HepG2 (cell line): ENCODE results near the gene KCTD14. TPM values are rescaled to one million over a fixed set of nuclear protein-coding genes. Genes with fewer than 3 reads are reported as not detected.

Experiments
- ATAC-seq: fragments of 200-7000 bp; cut with Tn5 transposase; 3 replicates; pipeline ENCODE4 v1.9.1; 2020; ENCODE audit warnings: mild to moderate bottlenecking, moderate library complexity
- BruUV-seq: library from RNA; stranded (reverse); fragments of 400-500 nt; replicated peaks from 2 replicates; lab custom pipeline; 2021; lab: Mats Ljungman, UMichigan
- CTCF ChIA-PET: fragments of 300-600 bp; formaldehyde crosslinking; extraction: SDS; loops from one replicate; lab custom pipeline; 2021; ENCODE audit warnings: low total read pairs, inconsistent platforms, low intra/inter-chr PET ratio; lab: Yijun Ruan, JAX
- POLR2A ChIA-PET: fragments of 350-600 bp; sonication (Branson Sonifier 250); formaldehyde crosslinking; loops from one replicate; lab custom pipeline; 2020; ENCODE audit warnings: antibody characterized with exemption, inconsistent platforms; lab: Yijun Ruan, JAX
- DNase-seq: peaks from one replicate; pipeline ENCODE4 v3.0.0-alpha.2; 2015; ENCODE audit warnings: low spot score
- FAIRE-seq: peaks from 3 replicates; lab custom pipeline; 2011; peaks lifted over from hg19 to GRCh38; lab: Jason Lieb, UNC
- H2AFZ ChIP-seq: one replicate; pipeline ENCODE4 v1.6.1; 2011; ENCODE audit warnings: low read length, inconsistent platforms
- H3K27ac ChIP-seq: fragments of 300-600 bp; 3 replicates; pipeline ENCODE4 v1.8.0; 2011; ENCODE audit warnings: mixed run types, mild to moderate bottlenecking, mixed read lengths, low read length, inconsistent platforms; ENCODE audit not compliant: insufficient read depth; ENCODE audit errors: extremely low read length
- H3K27me3 ChIP-seq, 2 experiments: fragments of 200-600 bp in 1 of 2; 2 replicates in 1 of 2; 3 replicates in 1 of 2; pipeline versions ENCODE4 v1.6.0 to v1.8.0; 2011; ENCODE audit warnings: low read length in 2 of 2, mild to moderate bottlenecking in 2 of 2, moderate library complexity in 2 of 2, inconsistent platforms in 1 of 2; ENCODE audit not compliant: insufficient read depth in 2 of 2, control insufficient read depth in 1 of 2
- H3K36me3 ChIP-seq, 2 experiments: fragments of 200-600 bp in 1 of 2; replicated peaks in 1 of 2; 2 replicates in 1 of 2; 3 replicates in 1 of 2; pipeline versions ENCODE4 v1.5.1 to v1.8.0; 2011; ENCODE audit warnings: low read length in 2 of 2, inconsistent platforms in 1 of 2; ENCODE audit not compliant: insufficient read depth in 2 of 2, control insufficient read depth in 1 of 2
- H3K4me1 ChIP-seq: 2 replicates; pipeline ENCODE4 v1.5.1; 2012; ENCODE audit warnings: low read length, inconsistent platforms; ENCODE audit not compliant: insufficient read depth
- H3K4me2 ChIP-seq: 2 replicates; pipeline ENCODE4 v1.6.0; 2011; ENCODE audit warnings: low read depth, low read length, inconsistent platforms
- H3K4me3 ChIP-seq, 3 experiments: fragments of 200-600 bp in 1 of 3; sonication (generic), shearing (Covaris generic) in 1 of 3; replicated peaks in 1 of 3; 2 replicates each; pipeline ENCODE4 v1.5.1; 2011 to 2016; ENCODE audit warnings: low read length in 3 of 3, inconsistent platforms in 2 of 3, low read depth in 2 of 3, mild to moderate bottlenecking in 2 of 3, control low read depth in 1 of 3, mixed read lengths in 1 of 3; ENCODE audit not compliant: insufficient read depth in 1 of 3
- H3K79me2 ChIP-seq: one replicate; pipeline ENCODE4 v1.6.1; 2011; ENCODE audit warnings: low read length, inconsistent platforms; ENCODE audit not compliant: insufficient read depth
- H3K9ac ChIP-seq: 2 replicates; pipeline ENCODE4 v1.6.0; 2011; ENCODE audit warnings: mild to moderate bottlenecking, low read depth, low read length, inconsistent platforms; ENCODE audit not compliant: insufficient read depth
- H3K9me3 ChIP-seq: 2 replicates; pipeline ENCODE4 v1.5.1; 2012; ENCODE audit warnings: mild to moderate bottlenecking, low read length
- H4K20me1 ChIP-seq: 2 replicates; pipeline ENCODE4 v1.6.0; 2011; ENCODE audit warnings: inconsistent platforms, mild to moderate bottlenecking, low read length, moderate library complexity; ENCODE audit not compliant: insufficient read depth
- MZF1 ChIP-seq: sonication (generic); formaldehyde crosslinking; IDR thresholded peaks from 2 replicates; pipeline ENCODE4 v1.8.1; 2023; ENCODE audit warnings: mild to moderate bottlenecking, missing genetic modification reagents, borderline replicate concordance
- SP4 ChIP-seq: sonication (generic); formaldehyde crosslinking; IDR thresholded peaks from 2 replicates; pipeline ENCODE4 v1.8.1; 2023; ENCODE audit warnings: mild to moderate bottlenecking, missing genetic modification reagents
- ZNF331 ChIP-seq: sonication (generic); formaldehyde crosslinking; IDR thresholded peaks from 2 replicates; pipeline ENCODE4 v1.4.0; 2020; ENCODE audit warnings: missing genetic modification reagents
- ZNF720 ChIP-seq: sonication (generic); formaldehyde crosslinking; IDR thresholded peaks from 2 replicates; pipeline ENCODE4 v1.4.0; 2020; ENCODE audit warnings: missing genetic modification reagents
- whole genome bisulfite sequencing: methylation state at CpG from one replicate; pipeline ENCODE4 v1.1.6; 2017; ENCODE audit warnings: low lambda C conversion rate; 5-methylcytosine and 5-hydroxymethylcytosine counted together
- in situ Hi-C: cut with HindIII; loops from 2 replicates; pipeline ENCODE4 v1.10.0; 2017; ENCODE audit warnings: low pct_unique_long_range_greater_than_20kb; ENCODE audit not compliant: extremely low pct_ligation_motif_present
- intact Hi-C: fragments of 100-400 bp; cut with micrococcal nuclease; formaldehyde crosslinking; loops from one replicate; pipeline ENCODE4 v1.10.0; 2022; ENCODE audit not compliant: unreplicated experiment
- polyA plus RNA-seq, 8 experiments: library from polyadenylated mRNA; depleted of rRNA in 3 of 8; stranded (reverse) in 7 of 8; unstranded in 1 of 8; fragments of >200 nt; fragmentation: Illumina TruSeq in 4 of 8; extraction: Trizol in 4 of 8; gene quantifications; 2 replicates each; pipeline versions ENCODE4 v1.2.1 to v1.2.3, GENCODE V29; 2011 to 2016; ENCODE audit warnings: low read depth in 4 of 8, missing spikeins in 1 of 8, mixed read lengths in 1 of 8; ENCODE audit not compliant: insufficient read depth in 1 of 8
- total RNA-seq, 5 experiments: library from RNA; depleted of rRNA; stranded (reverse); fragments of >200 nt; fragmentation: Illumina TruSeq; extraction: Trizol; gene quantifications; 2 replicates each; pipeline ENCODE4 v1.2.3, GENCODE V29; 2016; ENCODE audit warnings: low read depth in 1 of 5
- TF ChIP-seq, protein P1 (sequence below), 2 experiments: IDR thresholded peaks; 2 replicates each; pipeline ENCODE4 v1.6.1; 2011 to 2012; ENCODE audit warnings: low read length in 2 of 2, borderline replicate concordance in 1 of 2, low read depth in 1 of 2, mild to moderate bottlenecking in 1 of 2, moderate library complexity in 1 of 2
- TF ChIP-seq, protein P2 (sequence below): sonication (generic); formaldehyde crosslinking; IDR thresholded peaks from 2 replicates; pipeline ENCODE4 v1.4.0; 2020; ENCODE audit warnings: missing genetic modification reagents, borderline replicate concordance

The KCTD14 gene
- total and polyA plus RNA-seq, 2 of the 13 experiments (the other 11 are each of a cell fraction or from before 2014, with no cell fraction given): 10.3 to 15.6 TPM

DNA sequence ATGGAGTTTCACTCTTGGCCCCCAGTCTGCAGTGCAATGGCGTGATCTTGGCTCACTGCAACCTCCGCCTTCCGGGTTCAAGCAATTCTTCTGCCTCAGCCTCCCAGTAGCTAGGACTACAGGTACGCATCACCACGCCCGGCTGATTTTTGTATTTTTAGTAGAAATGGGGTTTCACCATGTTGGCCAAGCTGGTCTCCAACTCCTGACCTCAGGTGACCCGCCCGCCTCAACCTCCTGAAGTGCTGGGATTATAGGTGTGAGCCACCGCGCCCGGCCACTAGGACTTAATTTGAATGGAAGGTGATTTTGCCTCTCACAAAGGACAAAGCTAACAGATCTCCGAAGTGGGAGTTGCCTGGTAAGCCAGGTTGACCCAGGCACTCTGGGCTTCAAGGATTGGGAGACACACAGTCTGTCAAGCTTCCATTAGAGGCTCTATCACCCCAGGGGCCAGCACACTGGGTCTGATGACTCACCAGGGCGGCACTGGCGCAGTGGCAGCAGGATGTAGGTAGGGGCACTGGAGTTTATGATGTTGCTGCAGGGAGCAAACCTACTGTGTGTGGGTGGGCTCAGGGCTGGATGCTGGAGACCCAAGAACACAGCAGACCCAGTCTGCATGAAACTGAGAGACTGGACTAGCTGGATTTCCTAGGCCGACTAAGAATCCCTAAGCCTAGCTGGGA, 17.8 kb upstream of the KCTD14 start (continued):
- TF ChIP-seq, protein P1, sequence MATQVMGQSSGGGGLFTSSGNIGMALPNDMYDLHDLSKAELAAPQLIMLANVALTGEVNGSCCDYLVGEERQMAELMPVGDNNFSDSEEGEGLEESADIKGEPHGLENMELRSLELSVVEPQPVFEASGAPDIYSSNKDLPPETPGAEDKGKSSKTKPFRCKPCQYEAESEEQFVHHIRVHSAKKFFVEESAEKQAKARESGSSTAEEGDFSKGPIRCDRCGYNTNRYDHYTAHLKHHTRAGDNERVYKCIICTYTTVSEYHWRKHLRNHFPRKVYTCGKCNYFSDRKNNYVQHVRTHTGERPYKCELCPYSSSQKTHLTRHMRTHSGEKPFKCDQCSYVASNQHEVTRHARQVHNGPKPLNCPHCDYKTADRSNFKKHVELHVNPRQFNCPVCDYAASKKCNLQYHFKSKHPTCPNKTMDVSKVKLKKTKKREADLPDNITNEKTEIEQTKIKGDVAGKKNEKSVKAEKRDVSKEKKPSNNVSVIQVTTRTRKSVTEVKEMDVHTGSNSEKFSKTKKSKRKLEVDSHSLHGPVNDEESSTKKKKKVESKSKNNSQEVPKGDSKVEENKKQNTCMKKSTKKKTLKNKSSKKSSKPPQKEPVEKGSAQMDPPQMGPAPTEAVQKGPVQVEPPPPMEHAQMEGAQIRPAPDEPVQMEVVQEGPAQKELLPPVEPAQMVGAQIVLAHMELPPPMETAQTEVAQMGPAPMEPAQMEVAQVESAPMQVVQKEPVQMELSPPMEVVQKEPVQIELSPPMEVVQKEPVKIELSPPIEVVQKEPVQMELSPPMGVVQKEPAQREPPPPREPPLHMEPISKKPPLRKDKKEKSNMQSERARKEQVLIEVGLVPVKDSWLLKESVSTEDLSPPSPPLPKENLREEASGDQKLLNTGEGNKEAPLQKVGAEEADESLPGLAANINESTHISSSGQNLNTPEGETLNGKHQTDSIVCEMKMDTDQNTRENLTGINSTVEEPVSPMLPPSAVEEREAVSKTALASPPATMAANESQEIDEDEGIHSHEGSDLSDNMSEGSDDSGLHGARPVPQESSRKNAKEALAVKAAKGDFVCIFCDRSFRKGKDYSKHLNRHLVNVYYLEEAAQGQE (IDR thresholded peaks at IDR 0.05; ENCODE audit: borderline replicate concordance in 1 of 2, low read depth in 1 of 2, low read length in 2 of 2): no peak
- TF ChIP-seq ZNF331 (CRISPR knock-in tag): no peak
- TF ChIP-seq ZNF720 (CRISPR knock-in tag): no peak

DNA sequence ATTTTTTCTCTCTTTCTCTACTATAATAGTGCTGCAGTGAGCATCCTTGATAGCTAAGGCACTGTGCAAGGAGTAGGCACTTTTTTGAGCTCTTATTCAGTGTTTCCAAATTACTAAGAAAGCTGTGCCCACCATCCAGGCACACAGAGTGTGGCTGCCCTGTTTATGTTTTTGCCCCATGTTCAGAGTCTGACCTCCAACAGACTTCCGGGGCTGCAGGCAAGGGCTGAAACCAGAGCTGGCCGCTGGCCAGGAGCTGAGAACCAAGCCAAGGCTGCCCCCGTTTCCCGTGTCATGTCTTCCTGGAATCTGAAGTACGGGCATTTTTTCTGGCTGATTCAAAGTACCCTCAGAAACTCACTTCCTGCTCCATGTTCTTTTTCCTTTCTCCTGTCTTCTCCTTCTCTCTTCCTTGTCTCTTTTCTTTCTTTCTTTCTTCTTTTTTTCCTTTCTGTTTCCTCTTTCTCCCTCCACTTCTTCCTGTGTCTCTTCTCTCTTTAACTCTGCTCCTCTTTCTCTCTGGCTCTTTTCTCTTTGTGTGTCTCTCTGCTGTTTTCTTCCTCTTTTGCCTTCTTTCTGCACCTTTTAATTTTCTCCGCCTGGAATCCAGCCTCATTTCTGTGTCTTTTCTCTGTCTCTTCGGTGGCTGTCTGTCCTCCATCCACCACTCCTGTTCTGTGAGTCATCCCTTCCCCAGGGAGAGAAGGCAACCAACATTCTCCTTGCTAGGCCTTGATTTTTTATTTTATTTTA, 17.0 kb upstream of the KCTD14 start:
- in situ Hi-C loops: no loop called here
- Histone ChIP-seq H3K9ac (peak overlapping the region; percentile 63), H3K4me1 (peaks cover 74% of the 10 kb centered on the region), H2AFZ (peak overlapping the region; percentile 43), H3K27ac (peak overlapping the region; percentile 73), H3K79me2 (no peaks in the 10 kb centered on the region), H3K4me3 (peak overlapping the region; percentile 4 to 34 (median 11); a peak in 3 of 6 replicates), H3K36me3 (no peaks in the 10 kb centered on the region), H4K20me1 (no peaks in the 10 kb centered on the region), H3K9me3 (no peaks in the 10 kb centered on the region), H3K4me2 (peak overlapping the region; percentile 64), H3K27me3 (no peaks in the 10 kb centered on the region)
- peak; percentile 67 for DNase-seq
- peak; percentile 72 for FAIRE-seq
- intact Hi-C loops: no loop called here
- 26% methylated on average over 7 of the region's 7 CpGs for WGBS
- no TSS peak for BruUV-seq
- ATAC-seq: peak; percentile 50
- POLR2A ChIA-PET: interaction anchor here (0.9 to 3.1 kb wide), 6 partner anchors 11 to 99 kb away, joined by 4 to 25 read pairs (median 6); partner anchors contain the start of genes ALG8, INTS4, KCTD14 and NDUFC2
- CTCF ChIA-PET: no interaction called here
- TF ChIP-seq SP4 (CRISPR knock-in tag): no peak
- TF ChIP-seq, protein P2, sequence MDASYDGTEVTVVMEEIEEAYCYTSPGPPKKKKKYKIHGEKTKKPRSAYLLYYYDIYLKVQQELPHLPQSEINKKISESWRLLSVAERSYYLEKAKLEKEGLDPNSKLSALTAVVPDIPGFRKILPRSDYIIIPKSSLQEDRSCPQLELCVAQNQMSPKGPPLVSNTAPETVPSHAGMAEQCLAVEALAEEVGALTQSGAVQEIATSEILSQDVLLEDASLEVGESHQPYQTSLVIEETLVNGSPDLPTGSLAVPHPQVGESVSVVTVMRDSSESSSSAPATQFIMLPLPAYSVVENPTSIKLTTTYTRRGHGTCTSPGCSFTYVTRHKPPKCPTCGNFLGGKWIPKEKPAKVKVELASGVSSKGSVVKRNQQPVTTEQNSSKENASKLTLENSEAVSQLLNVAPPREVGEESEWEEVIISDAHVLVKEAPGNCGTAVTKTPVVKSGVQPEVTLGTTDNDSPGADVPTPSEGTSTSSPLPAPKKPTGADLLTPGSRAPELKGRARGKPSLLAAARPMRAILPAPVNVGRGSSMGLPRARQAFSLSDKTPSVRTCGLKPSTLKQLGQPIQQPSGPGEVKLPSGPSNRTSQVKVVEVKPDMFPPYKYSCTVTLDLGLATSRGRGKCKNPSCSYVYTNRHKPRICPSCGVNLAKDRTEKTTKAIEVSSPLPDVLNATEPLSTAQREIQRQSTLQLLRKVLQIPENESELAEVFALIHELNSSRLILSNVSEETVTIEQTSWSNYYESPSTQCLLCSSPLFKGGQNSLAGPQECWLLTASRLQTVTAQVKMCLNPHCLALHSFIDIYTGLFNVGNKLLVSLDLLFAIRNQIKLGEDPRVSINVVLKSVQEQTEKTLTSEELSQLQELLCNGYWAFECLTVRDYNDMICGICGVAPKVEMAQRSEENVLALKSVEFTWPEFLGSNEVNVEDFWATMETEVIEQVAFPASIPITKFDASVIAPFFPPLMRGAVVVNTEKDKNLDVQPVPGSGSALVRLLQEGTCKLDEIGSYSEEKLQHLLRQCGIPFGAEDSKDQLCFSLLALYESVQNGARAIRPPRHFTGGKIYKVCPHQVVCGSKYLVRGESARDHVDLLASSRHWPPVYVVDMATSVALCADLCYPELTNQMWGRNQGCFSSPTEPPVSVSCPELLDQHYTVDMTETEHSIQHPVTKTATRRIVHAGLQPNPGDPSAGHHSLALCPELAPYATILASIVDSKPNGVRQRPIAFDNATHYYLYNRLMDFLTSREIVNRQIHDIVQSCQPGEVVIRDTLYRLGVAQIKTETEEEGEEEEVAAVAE (CRISPR knock-in tag): 0 out of 2 replicates have a peak, but pooled peaks have one; percentile 28
- TF ChIP-seq MZF1 (CRISPR knock-in tag): no peak
